ENCODE measurements around the gene STK11. TPM values are rescaled to one million over a fixed set of nuclear protein-coding genes. Genes with fewer than 3 reads are reported as not detected.

The STK11 gene
- polyA plus RNA-seq, 2 of the 4 experiments (the other 2 are of a cell fraction) = 16.2 to 33.6 TPM

DNA sequence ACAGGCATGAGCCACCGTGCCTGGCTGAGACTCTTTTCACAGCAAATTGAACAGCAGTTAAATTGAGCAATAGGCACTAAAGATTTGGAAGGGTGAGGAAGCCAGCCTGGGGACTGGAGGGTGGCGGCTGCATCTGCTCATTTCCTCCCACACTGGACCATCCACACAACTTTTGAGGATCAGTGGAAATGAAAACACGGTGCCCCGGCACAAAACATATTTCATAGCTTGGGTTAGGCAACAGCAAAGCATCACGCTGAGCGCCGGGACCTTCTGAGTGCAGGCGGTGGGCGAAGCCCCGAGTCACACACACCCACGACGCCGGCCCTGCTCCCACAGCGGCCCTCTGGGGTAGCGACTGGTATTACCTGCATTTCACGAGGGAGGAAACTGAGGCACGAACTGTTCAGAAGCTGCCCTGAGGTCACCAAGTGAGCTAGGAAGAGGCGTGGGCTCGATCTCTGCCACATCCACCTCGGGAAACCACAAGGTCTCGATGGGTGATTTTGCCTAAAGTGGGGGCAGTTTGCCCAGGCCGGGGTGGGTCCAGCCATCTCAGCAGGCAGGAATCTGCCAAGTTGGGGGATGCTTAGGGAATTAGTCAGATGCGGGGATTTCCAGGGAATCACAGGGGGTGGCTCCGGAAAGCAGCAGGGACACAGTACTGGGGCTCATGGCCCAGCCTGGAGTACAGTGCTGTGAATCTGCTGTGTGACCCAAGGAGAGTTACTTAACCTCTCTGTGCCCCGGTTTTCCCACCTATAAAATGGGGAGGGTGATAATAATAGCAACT lies 28.1 kb upstream of the STK11 start:
- Histone ChIP-seq H3K27ac (peak overlapping the region; percentile 100), H3K4me3 (peak overlapping the region; percentile 23; the same call in 2 of the 3 replicates), H3K9me3 (no peaks in the 10 kb centered on the region), H3K4me2 (peak overlapping the region; percentile 75), H3K4me1 (peaks cover 71% of the 10 kb centered on the region)
- POLR2A ChIA-PET = no interaction called here
- FAIRE-seq (no peak), ATAC-seq (peak; percentile 68 to 74), DNase-seq (ENCODE audit: low read depth in 1 of 2, low spot score in 1 of 2) (peak; percentile 70 to 88)
- CTCF ChIA-PET = interaction anchor here (0.7 to 5.7 kb wide), 7 partner anchors 8 to 63 kb away, joined by 3 to 38 read pairs (median 4); no protein-coding TSS in a partner anchor
- 3% methylated on average over 13 of the region's 25 CpGs for WGBS (ENCODE audit: missing lambda C conversion rate)
- TF ChIP-seq RAD21 (conservative IDR thresholded peaks at IDR 0.05 in 1 of 2, IDR thresholded peaks at IDR 0.05 in 1 of 2) (0 out of 5 replicates have a peak, but pooled peaks have one; percentile 6 to 30), MAFK (IDR thresholded peaks at IDR 0.05; ENCODE audit: partially characterized antibody) (peak; percentile 65), EHMT2 (IDR thresholded peaks at IDR 0.05; ENCODE audit: low read depth) (no peak), NPAS2 (CRISPR knock-in tag; IDR thresholded peaks at IDR 0.05; ENCODE audit: borderline replicate concordance) (no peak), KDM1A (IDR thresholded peaks at IDR 0.05; ENCODE audit: low read depth) (peak; percentile 73; the same call in 1 of the 2 replicates), RCOR1 (IDR thresholded peaks at IDR 0.05; ENCODE audit: low read depth, low read length) (0 out of 2 replicates have a peak, but pooled peaks have one; percentile 51), PHF8 (IDR thresholded peaks at IDR 0.05; ENCODE audit: borderline replicate concordance, low read depth) (no peak), SMC3 (IDR thresholded peaks at IDR 0.05) (no peak), EHF (CRISPR knock-in tag; IDR thresholded peaks at IDR 0.05) (peak; percentile 56; the same call in 1 of the 2 replicates), GATA3 (IDR thresholded peaks at IDR 0.05; ENCODE audit: borderline replicate concordance) (peak; percentile 81), CEBPB (IDR thresholded peaks at IDR 0.05) (peak; percentile 41 to 72; a peak in 3 of 4 replicates), CHD4 (IDR thresholded peaks at IDR 0.05; ENCODE audit: borderline replicate concordance) (0 out of 2 replicates have a peak, but pooled peaks have one; percentile 38), FOXS1 (CRISPR knock-in tag; IDR thresholded peaks at IDR 0.05) (0 out of 2 replicates have a peak, but pooled peaks have one; percentile 20), ESRRA (IDR thresholded peaks at IDR 0.05; ENCODE audit: borderline replicate concordance, low read length) (no peak), RNF2 (IDR thresholded peaks at IDR 0.05; ENCODE audit: borderline replicate concordance, low read depth) (no peak), ZFP36 (IDR thresholded peaks at IDR 0.05; ENCODE audit: borderline replicate concordance, partially characterized antibody) (peak; percentile 96), JUNB (IDR thresholded peaks at IDR 0.05) (peak; percentile 64), HOXB13 (CRISPR knock-in tag; IDR thresholded peaks at IDR 0.05; ENCODE audit: low read depth) (peak; percentile 87; the same call in 1 of the 2 replicates), JUN (IDR thresholded peaks at IDR 0.05) (peak; percentile 56 to 86; a peak in 3 of 5 replicates), CTCF (IDR thresholded peaks at IDR 0.05) (no peak; the same call in 2 of the 3 replicates), ATOH8 (CRISPR knock-in tag; IDR thresholded peaks at IDR 0.05; ENCODE audit: low read depth) (peak; percentile 69; the same call in 1 of the 2 replicates), EP300 (IDR thresholded peaks at IDR 0.05) (peak; percentile 15 to 77; a peak in 2 of 5 replicates), NR3C1 (IDR thresholded peaks at IDR 0.05) (no peak), HOXA7 (CRISPR knock-in tag; IDR thresholded peaks at IDR 0.05) (no peak), FOSL2 (IDR thresholded peaks at IDR 0.05) (peak; percentile 51), FOSL2 (CRISPR knock-in tag; IDR thresholded peaks at IDR 0.05) (peak; percentile 89), MAX (IDR thresholded peaks at IDR 0.05) (peak; percentile 71; the same call in 1 of the 2 replicates), CBX2 (IDR thresholded peaks at IDR 0.05; ENCODE audit: borderline replicate concordance, low read depth) (no peak)
- TF ChIP-seq, protein P1, sequence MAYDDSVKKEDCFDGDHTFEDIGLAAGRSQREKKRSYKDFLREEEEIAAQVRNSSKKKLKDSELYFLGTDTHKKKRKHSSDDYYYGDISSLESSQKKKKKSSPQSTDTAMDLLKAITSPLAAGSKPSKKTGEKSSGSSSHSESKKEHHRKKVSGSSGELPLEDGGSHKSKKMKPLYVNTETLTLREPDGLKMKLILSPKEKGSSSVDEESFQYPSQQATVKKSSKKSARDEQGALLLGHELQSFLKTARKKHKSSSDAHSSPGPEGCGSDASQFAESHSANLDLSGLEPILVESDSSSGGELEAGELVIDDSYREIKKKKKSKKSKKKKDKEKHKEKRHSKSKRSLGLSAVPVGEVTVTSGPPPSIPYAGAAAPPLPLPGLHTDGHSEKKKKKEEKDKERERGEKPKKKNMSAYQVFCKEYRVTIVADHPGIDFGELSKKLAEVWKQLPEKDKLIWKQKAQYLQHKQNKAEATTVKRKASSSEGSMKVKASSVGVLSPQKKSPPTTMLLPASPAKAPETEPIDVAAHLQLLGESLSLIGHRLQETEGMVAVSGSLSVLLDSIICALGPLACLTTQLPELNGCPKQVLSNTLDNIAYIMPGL (CRISPR knock-in tag; IDR thresholded peaks at IDR 0.05; ENCODE audit: borderline replicate concordance) = no peak
